Omental fat pad (tissue), 4 donors: ENCODE measurements around the gene RIMBP2. TPM values are rescaled to one million over a fixed set of nuclear protein-coding genes. Genes with fewer than 3 reads are reported as not detected.

ENCODE experiments used
- ATAC-seq: fragments of 150-250 bp; one replicate; pipeline ENCODE4 v1.9.1; 2016; ENCODE audit warnings: mild to moderate bottlenecking, moderate library complexity; ENCODE audit not compliant: low FRiP score
- DNase-seq: peaks from one replicate; pipeline ENCODE4 v3.0.0-alpha.2; 2019; ENCODE audit warnings: low spot score
- total RNA-seq, 4 donors: library from RNA; depleted of rRNA; stranded (reverse); fragments of >200 nt; gene quantifications; one replicate each; pipeline ENCODE4 v1.1.0, GENCODE V29; 2016
- TF ChIP-seq, protein P1 (sequence below), 3 donors: fragments of 450-650 bp; IDR thresholded peaks; one replicate each; pipeline ENCODE4 v1.5.1; 2016 to 2017; ENCODE audit warnings: antibody characterized with exemption in 3 of 3, mild to moderate bottlenecking in 3 of 3, moderate library complexity in 2 of 3

Gene RIMBP2
- total RNA-seq, 4 donors from 2014 or later: 0.36 to 3.2 (median 1.6) TPM; not detected in 1

DNA sequence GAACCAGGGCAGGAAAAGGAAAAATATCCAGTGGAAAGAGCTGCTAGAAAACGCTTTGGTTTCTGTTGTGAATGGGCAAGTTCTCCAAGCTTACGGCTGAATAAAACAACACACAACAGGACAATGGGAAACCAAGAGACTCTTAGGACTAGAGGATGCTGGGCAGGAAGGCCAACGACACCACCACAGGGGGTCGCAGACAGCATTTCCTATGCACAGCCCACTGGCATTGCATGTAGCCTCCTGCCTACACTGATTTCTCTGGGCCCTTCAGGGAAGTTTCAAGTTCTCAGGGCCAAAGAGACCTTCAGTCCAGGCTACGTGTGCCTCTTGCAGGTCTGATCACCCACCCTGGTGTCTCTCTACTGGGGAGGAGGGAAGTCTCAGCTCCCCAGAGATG lies 108.0 kb downstream of the RIMBP2 start:
- no peak for DNase-seq
- ATAC-seq: no peak
- TF ChIP-seq, protein P1, sequence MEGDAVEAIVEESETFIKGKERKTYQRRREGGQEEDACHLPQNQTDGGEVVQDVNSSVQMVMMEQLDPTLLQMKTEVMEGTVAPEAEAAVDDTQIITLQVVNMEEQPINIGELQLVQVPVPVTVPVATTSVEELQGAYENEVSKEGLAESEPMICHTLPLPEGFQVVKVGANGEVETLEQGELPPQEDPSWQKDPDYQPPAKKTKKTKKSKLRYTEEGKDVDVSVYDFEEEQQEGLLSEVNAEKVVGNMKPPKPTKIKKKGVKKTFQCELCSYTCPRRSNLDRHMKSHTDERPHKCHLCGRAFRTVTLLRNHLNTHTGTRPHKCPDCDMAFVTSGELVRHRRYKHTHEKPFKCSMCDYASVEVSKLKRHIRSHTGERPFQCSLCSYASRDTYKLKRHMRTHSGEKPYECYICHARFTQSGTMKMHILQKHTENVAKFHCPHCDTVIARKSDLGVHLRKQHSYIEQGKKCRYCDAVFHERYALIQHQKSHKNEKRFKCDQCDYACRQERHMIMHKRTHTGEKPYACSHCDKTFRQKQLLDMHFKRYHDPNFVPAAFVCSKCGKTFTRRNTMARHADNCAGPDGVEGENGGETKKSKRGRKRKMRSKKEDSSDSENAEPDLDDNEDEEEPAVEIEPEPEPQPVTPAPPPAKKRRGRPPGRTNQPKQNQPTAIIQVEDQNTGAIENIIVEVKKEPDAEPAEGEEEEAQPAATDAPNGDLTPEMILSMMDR (IDR thresholded peaks at IDR 0.05): no peak

DNA sequence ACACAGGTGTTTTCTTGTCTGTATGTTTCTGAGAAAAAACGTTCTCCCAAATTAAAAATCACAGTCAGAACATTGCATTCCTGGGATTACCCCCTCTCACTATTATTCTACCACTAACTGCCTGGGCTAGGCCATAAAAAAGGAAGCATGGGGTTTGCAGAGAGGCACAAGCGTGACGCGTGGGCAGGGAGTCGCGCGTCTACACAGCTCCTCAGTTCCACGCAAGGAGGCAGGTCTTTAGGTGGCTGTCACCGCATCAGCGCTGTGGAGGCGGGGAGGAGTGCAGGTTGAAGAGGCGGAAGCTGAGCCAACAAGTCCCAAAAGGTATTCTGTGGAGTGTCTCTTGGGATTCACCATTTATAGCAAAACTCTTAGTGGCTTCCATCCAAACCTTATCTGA lies 109.9 kb downstream of the RIMBP2 start:
- TF ChIP-seq, protein P1 (IDR thresholded peaks at IDR 0.05): no peak
- ATAC-seq (no peak), DNase-seq (no peak)

DNA sequence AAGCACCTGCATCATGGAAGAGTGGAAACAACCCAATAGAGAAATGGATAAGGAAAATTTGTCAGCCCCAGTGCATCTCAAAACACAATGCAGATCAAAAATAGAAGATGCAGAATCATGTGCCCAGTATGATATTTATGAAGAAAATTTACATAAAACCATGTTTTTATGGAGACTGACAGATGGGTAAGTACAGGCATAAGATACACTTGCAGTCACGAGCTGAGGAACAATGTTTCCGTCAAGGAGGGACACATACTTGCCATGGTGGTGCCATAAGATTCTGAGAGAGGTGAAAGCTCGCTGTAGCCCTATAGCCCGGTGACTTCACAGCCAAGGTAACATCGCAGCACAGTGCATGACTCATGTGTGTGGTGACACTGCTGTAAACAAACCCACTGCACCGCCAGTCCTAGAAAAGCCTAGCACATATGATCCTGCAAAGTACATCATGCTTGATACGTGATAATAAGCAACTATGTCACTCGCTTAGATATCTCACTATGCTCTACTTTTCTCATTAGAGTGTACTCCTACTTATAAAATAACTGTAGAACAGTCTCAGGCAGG lies 112.6 kb downstream of the RIMBP2 start:
- TF ChIP-seq, protein P1 (IDR thresholded peaks at IDR 0.05): no peak
- DNase-seq: no peak
- ATAC-seq: no peak

DNA sequence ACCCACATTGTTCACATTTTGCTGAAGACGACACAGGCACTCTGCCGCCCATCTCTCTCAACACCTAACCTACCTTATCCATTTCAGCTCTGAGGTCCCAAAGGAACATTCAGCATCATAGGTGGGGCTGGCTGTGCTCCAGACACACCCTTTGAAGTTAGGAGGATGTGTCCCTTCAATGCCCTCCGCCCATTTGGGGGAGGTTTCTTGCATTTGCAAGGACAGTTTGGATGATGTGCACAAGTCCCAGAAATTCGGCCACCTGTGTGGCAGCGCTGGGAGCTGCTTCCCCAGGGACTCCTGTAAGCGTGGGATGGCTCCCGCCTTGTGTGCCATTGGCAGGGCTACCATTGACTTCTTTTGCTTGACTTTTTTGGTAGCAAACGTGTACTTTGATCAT lies 113.8 kb downstream of the RIMBP2 start:
- TF ChIP-seq, protein P1 (IDR thresholded peaks at IDR 0.05): no peak
- DNase-seq: no peak
- ATAC-seq: no peak

DNA sequence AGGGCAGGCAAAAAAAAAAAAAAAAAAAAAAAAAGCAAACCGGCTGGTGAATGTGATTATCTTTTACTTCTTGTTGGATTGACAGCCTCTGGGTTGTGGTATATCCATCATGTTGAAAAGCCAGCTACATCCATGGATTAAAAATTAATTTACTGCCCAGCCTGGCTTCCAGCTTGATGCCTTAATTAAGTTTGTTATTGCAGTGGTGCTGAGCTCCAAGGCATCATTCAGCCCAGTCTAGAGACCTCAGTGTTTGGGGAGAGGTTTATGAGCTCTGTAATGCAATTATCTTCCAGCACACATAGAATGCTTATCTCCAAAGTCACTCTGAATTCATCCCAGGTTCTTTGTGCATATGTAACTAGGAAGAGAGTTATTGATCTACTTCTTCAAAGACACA lies 114.8 kb downstream of the RIMBP2 start:
- ATAC-seq: no peak
- no peak for DNase-seq
- TF ChIP-seq, protein P1 (IDR thresholded peaks at IDR 0.05): no peak

DNA sequence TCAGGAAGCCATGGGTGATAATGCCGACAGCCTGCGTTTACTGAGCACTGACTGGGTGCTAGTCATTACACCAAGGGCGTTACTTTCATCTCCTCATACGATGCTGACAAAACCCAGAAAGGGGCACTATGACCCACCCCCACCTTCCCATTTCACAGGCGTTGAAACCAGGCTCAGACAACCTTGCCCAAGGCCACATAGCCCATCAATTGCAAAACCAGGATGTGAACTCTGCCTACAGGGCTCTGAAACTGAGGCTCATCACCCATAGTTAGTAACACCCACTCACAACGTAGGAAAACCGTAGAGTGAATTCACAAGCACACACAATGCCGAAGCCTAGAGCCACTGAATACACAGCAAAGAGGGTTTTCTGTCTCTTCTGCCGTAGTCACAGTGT lies 119.9 kb downstream of the RIMBP2 start:
- no peak for DNase-seq

DNA sequence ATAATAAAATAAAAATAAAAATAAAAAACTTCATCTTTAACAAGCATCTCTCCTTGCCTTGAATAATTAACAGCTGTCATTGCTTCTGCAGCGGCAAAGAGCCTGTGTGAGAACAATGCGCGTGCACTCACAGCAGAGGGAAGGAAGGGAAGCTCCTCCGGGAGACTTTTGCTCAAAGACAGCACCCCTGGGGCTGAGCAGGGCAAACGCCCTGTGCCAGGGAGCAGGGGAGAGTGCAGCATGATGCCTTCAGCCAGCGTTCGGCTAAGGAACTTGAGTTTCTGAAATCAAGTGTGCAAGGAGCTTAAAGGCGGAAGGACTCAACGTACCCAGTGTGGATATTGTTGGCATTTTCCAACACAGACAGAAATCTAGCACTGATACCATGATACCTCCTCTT lies 120.5 kb downstream of the RIMBP2 start:
- DNase-seq (no peak), ATAC-seq (no peak)
- TF ChIP-seq, protein P1 (IDR thresholded peaks at IDR 0.05): no peak

More for the DNA sequence above, 119.9 kb downstream of the RIMBP2 start:
- no peak for ATAC-seq
- TF ChIP-seq, protein P1 (IDR thresholded peaks at IDR 0.05): no peak
